Fibroblast of pulmonary artery (primary cell): ENCODE data around the gene HPCAL1.
"Not testable (repeated sequence)": the region's sequence is repeated elsewhere in the genome, so short reads cannot be mapped to it uniquely, and the experiment has no call there.

Experiments
- DNase-seq: peaks from one replicate; pipeline ENCODE4 v3.0.0-alpha.2; 2010; ENCODE audit warnings: low read depth
- H3K4me3 ChIP-seq: replicated peaks from 2 replicates; pipeline ENCODE4 v1.5.1; 2011; ENCODE audit warnings: low read depth, mild to moderate bottlenecking, control low read depth, low read length, moderate library complexity
- CTCF ChIP-seq: IDR thresholded peaks from 2 replicates; pipeline ENCODE4 v1.5.1; 2011; ENCODE audit warnings: mild to moderate bottlenecking, control low read depth, low read length, inconsistent platforms; ENCODE audit errors: missing control alignments

The HPCAL1 gene

GRCh38 chr2:10438688-10439087, 136.0 kb downstream of the HPCAL1 start:
- DNase-seq: no peak
- no peak overlapping the region for H3K4me3 ChIP-seq
- no peak for TF ChIP-seq CTCF

GRCh38 chr2:10439185-10439879, 136.6 kb downstream of the HPCAL1 start:
- no peak for DNase-seq
- TF ChIP-seq CTCF: no peak
- no peak overlapping the region for H3K4me3 ChIP-seq

- TF ChIP-seq CTCF: no peak
- no peak for DNase-seq
- H3K4me3 ChIP-seq: no peak overlapping the region
Measured at GRCh38 chr2:10439971-10440370, 137.3 kb downstream of the HPCAL1 start.

- no peak for DNase-seq
- TF ChIP-seq CTCF: no peak
Measured at GRCh38 chr2:10440736-10441135, 138.0 kb downstream of the HPCAL1 start.

GRCh38 chr2:10441948-10442347, 139.2 kb downstream of the HPCAL1 start:
- TF ChIP-seq CTCF: no peak
- H3K4me3 ChIP-seq: no peak overlapping the region
- peak; percentile 29 for DNase-seq

More at GRCh38 chr2:10440736-10441135, 138.0 kb downstream of the HPCAL1 start:
- H3K4me3 ChIP-seq: no peak overlapping the region

- DNase-seq, H3K4me3 ChIP-seq: not testable (repeated sequence)
Measured at GRCh38 chr2:10442469-10443126, 139.9 kb downstream of the HPCAL1 start.

- DNase-seq: no peak
- no peak overlapping the region for H3K4me3 ChIP-seq
- no peak for TF ChIP-seq CTCF
Measured at GRCh38 chr2:10444463-10444862, 141.8 kb downstream of the HPCAL1 start.
